GM12872 (cell line): ENCODE data around the gene SNAPC5.

ENCODE experiments used
- TF ChIP-seq, protein P1 (sequence below): IDR thresholded peaks from 3 replicates; pipeline ENCODE4 v1.5.1; 2011; ENCODE audit warnings: low read depth, mild to moderate bottlenecking, low read length, moderate library complexity; ENCODE audit not compliant: insufficient read depth

The SNAPC5 gene

DNA sequence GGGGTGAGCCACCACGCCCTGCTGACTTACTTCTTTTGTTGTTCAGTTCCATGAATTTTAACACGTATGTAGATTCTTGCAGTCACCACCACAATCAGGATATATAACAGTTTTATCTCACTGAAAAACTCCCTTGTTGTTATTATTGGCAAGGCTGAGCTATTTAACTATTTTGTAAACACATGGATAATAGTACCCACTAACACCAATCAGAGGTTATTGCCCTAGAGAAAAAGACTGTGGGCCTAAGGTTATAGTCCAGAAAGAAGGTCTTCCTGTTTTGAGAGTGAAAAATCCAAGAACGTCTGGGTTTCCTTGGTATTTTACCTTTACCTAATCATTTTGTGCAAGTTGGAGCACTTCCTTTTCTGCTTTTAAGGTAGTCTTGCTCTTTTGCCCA, 17.0 kb upstream of the SNAPC5 start:
- TF ChIP-seq, protein P1, sequence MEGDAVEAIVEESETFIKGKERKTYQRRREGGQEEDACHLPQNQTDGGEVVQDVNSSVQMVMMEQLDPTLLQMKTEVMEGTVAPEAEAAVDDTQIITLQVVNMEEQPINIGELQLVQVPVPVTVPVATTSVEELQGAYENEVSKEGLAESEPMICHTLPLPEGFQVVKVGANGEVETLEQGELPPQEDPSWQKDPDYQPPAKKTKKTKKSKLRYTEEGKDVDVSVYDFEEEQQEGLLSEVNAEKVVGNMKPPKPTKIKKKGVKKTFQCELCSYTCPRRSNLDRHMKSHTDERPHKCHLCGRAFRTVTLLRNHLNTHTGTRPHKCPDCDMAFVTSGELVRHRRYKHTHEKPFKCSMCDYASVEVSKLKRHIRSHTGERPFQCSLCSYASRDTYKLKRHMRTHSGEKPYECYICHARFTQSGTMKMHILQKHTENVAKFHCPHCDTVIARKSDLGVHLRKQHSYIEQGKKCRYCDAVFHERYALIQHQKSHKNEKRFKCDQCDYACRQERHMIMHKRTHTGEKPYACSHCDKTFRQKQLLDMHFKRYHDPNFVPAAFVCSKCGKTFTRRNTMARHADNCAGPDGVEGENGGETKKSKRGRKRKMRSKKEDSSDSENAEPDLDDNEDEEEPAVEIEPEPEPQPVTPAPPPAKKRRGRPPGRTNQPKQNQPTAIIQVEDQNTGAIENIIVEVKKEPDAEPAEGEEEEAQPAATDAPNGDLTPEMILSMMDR: no peak

DNA sequence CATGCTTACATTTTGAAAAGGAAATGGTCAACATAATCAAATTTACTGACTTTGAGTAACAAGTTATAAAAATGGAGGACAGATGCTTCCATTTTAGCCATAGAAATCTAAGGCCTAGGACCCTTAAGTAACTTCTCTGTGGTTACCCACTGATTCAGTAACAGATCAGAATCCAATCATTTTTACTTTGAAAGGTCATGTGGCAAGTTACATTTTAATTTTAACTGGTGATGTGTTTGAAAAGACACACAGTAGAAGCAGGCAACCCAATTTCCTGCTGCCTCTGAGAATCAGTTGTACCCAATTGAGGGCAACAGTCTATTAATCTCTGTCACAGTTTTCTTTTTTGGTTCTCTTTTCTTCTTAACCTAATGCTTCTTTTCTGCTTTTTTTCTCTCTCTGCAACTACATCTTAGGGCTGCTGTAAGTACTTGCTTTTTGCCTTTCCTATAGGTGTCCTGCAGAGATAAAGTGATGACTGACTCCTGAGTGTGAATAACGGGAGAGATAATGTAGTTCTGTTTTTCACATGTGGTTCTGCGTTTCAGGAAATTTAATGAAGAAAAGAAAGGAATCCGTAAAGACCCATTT, 10.8 kb upstream of the SNAPC5 start:
- TF ChIP-seq, protein P1: no peak

DNA sequence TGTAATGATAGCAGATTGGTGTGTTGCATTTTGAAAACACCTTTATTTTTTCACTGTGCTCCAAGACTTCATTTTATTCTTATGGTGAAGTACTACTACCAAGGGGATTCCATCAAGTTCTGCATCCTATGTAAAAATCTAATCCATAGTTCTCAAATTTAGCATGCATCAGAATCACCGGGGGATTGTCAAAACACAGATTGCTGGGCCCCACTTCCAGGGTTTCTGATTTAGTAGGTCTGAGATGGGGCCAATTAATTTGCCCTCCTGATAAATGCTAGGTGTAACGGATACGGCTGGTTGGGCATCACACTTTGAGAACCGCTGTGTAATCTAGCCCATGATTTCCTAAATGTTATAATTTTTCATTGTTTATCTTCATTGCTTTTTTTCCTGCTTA, 8.3 kb upstream of the SNAPC5 start:
- TF ChIP-seq, protein P1: no peak

DNA sequence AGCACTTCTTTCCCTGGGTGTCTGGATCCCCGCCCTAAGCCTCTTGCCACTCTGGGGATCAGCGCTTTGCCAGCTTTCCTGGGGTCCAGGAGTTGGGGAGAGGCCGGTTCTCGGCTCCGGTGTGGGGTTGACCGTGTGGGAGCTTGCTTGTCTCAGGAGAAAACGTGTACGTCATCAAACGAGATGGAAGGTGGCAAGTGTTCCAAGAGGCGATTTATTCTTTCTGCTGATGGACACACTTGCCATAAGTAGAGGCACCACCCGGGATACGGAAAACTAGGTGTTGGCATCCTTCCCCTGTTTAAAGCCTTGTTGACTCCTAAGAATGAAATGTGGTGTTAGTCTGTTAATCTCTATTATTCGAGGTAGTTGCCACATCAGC, 7.9 kb upstream of the SNAPC5 start:
- TF ChIP-seq, protein P1: no peak

DNA sequence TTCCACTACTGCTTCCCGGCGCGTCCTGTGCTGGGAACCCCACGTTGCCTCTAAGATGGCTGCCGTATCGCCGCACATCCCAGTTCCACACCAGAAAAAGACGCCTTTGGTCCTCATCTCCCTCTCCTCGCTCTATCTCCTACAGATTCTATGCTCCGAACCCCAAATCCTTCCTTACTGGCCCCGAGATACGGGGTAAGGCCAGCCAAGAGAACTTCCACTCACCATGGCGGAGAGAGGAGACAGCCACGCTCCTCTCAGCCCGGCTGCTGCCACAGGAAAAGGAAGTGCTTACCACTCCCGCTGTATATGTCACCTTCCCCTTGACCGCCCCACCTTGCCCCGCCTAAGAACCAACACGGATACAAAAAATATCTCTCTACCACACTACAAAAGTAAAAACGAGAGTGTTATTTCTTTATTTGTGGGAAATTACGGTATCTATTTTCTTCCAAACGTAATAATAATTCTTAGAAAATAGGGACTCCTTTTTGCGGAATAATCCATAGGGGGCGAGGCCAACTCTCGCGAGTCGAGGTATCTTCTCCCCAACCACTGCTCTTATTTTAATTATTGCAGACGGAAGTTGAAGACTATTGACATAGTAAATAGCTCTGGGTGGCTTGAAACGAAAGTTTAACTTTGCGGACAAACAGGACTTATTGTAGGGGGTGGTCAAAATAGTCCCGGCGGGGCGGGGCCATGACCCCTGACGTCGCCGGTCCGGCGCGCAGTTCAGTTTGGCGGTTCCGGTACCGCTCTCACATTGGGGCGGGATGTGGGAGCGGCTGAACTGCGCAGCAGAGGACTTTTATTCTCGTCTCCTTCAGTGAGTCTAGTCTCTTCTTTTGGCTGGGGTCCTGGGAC, 7.2 kb upstream of the SNAPC5 start, which contains the start of the genes RPL4 and ZWILCH:
TSS of gene RPL4 (minus strand) at position 293 of the 867 bp plus-strand sequence. CDS start at position 228, 65 bp downstream.
TSS of gene ZWILCH (plus strand) at position 764 of the 867 bp plus-strand sequence. CDS start at position 777, 13 bp downstream.
- TF ChIP-seq, protein P1: no peak

DNA sequence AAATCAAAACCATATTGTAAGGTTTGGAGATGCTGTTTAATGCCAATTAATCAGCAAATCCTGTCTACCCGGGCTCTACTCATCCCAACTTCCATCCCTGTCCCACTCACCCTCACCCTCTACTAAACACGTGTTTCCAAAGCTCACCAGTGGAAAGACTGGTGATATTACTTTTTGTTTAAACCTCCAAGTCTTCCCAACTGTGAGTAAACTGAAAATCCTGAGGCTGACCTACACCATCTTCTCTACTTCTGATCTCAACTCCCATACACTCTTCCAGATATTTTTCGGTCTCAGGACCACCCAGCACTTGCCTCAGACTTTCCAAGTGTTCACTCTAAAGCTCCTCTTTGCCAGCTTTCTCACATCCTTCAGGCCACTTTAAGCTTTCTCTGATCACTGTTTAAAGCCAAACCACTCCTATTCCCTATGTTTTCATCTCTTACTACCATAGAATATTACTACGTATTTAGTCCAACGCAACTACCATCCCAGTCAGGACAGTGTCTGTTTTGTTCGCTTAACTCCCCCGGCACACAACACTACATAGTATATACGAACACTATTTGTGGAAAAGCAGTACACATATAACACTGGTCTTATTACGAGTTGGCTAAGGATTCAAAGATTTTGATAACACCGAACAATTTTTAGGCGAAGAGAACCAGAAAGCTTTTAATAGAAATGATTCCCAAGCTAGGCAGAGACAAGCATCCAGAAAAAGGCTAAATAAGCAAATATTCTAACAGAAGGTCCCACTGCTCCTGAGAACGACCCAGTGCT, 6.4 kb upstream of the SNAPC5 start:
- TF ChIP-seq, protein P1: no peak

DNA sequence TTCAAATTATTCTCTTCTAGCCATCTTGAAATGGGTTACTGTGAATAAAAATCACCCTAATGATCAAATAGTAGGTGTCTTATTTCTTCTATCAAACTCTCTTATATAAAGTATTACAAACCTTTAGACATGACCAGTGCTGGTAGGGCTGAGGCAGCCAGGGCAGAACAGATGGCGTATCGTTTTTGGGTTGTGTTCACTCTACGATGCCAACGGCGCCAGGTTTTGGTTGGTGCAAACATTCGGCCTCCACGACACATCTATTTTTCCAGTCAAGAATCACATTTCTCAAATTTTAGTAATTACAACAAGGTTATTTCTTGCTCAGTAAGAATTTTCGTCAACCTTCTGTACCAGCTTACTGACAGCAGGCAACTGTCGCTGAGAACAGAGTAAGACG, 4.9 kb upstream of the SNAPC5 start:
- TF ChIP-seq, protein P1: no peak
